DND-41 (cell line): Measurements from ENCODE around the gene KLHL3.
A peak's percentile ranks its signal among the peaks of the same experiment; 100 is the strongest.

Source experiments
- CTCF ChIP-seq: IDR thresholded peaks from 2 replicates; pipeline ENCODE4 v1.5.1; 2012; ENCODE audit warnings: borderline replicate concordance, low read length, moderate library complexity, mild to moderate bottlenecking; ENCODE audit not compliant: poor library complexity, severe bottlenecking; ENCODE audit errors: extremely low read depth
- EZH2 ChIP-seq: IDR thresholded peaks from 3 replicates; pipeline ENCODE4 v1.6.1; 2012; ENCODE audit warnings: borderline replicate concordance, low read depth, mild to moderate bottlenecking, moderate library complexity, low read length, inconsistent platforms; ENCODE audit not compliant: severe bottlenecking

GRCh38 chr5:137778772-137779564 lies 43.1 kb upstream of the KLHL3 start:
- TF ChIP-seq CTCF (peak; percentile 71), EZH2 (no peak)
